SK-N-SH treated with all-trans-retinoic acid at 6 μM for 48 hours (cell line): ENCODE results near the gene SKI.

Source experiments
- ARNTL ChIP-seq: fragments of 450-650 bp; formaldehyde crosslinking; IDR thresholded peaks from 2 replicates; pipeline ENCODE4 v1.5.0; 2020; ENCODE audit warnings: low read depth, mild to moderate bottlenecking, moderate library complexity, borderline replicate concordance
- BACH2 ChIP-seq: fragments of 250-450 bp; sonication (Bioruptor Pico); IDR thresholded peaks from 2 replicates; pipeline ENCODE4 v1.9.0; 2021; ENCODE audit warnings: mild to moderate bottlenecking, borderline replicate concordance
- CSRNP3 ChIP-seq: fragments of 250-450 bp; sonication (Bioruptor Pico); IDR thresholded peaks from 2 replicates; pipeline ENCODE4 v1.5.1; 2021; ENCODE audit warnings: mild to moderate bottlenecking, moderate library complexity
- PATZ1 ChIP-seq: fragments of 250-450 bp; sonication (Bioruptor Pico); IDR thresholded peaks from 2 replicates; pipeline ENCODE4 v1.8.0; 2020; ENCODE audit warnings: mild to moderate bottlenecking, moderate library complexity, borderline replicate concordance
- PPARA ChIP-seq: fragments of 250-450 bp; sonication (Bioruptor Pico); IDR thresholded peaks from 2 replicates; pipeline ENCODE4 v1.5.0; 2020; ENCODE audit warnings: mild to moderate bottlenecking, borderline replicate concordance
- RARB ChIP-seq: fragments of 250-450 bp; sonication (Bioruptor Pico); IDR thresholded peaks from 2 replicates; pipeline ENCODE4 v1.8.0; 2021; ENCODE audit warnings: mild to moderate bottlenecking, moderate library complexity
- TCF4 ChIP-seq: fragments of 250-450 bp; sonication (Bioruptor Pico); IDR thresholded peaks from 2 replicates; pipeline ENCODE4 v1.8.0; 2021; ENCODE audit warnings: mild to moderate bottlenecking, moderate library complexity, borderline replicate concordance
- ZC3H10 ChIP-seq: fragments of 250-450 bp; sonication (Bioruptor Pico); IDR thresholded peaks from 2 replicates; pipeline ENCODE4 v1.5.1; 2021; ENCODE audit warnings: mild to moderate bottlenecking, moderate library complexity
- TF ChIP-seq, protein P1 (sequence below): fragments of 250-450 bp; sonication (Bioruptor Pico); IDR thresholded peaks from 2 replicates; pipeline ENCODE4 v1.5.1; 2020; ENCODE audit warnings: low read depth, mild to moderate bottlenecking, moderate library complexity

DNA sequence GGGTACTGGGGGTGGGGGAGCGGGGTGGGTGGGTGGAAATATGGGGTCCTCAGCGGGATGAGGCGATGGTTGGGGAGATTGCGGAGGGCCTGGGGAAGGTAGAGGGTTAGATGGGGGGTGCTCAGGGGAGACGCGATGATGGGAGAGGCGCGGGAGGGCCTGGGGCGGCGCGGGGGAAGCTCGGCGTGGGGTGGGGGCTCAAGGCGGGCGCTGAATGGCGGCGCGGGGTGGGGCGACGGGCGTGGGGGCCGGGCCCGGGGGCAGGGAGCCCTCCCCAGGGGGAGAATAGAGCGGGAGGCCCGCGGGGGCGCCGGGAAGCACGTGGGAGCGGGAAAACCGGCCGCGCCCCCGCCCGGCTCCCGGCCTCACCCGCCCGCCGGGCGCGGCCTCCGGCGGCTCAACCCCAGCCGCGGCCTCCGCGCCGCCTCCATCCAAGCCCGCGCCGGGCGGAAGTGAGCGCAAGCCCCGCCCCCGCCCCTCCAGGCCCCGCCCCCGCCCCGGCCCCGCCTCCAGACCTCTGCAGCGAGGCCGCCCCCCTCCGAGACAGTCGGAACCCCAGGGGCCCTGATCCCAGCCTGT is 33.7 kb upstream of the SKI start, which contains the start of gene FAAP20:
- TF ChIP-seq BACH2 (CRISPR knock-in tag) (no peak), RARB (CRISPR knock-in tag) (no peak), TCF4 (CRISPR knock-in tag) (no peak), PATZ1 (CRISPR knock-in tag) (no peak), PPARA (CRISPR knock-in tag) (no peak), ZC3H10 (CRISPR knock-in tag) (no peak), CSRNP3 (CRISPR knock-in tag) (no peak), ARNTL (CRISPR knock-in tag) (no peak)
- TF ChIP-seq, protein P1, sequence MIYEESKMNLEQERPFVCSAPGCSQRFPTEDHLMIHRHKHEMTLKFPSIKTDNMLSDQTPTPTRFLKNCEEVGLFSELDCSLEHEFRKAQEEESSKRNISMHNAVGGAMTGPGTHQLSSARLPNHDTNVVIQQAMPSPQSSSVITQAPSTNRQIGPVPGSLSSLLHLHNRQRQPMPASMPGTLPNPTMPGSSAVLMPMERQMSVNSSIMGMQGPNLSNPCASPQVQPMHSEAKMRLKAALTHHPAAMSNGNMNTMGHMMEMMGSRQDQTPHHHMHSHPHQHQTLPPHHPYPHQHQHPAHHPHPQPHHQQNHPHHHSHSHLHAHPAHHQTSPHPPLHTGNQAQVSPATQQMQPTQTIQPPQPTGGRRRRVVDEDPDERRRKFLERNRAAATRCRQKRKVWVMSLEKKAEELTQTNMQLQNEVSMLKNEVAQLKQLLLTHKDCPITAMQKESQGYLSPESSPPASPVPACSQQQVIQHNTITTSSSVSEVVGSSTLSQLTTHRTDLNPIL = no peak
